Activated CD4-positive, alpha-beta T cell treated with anti-CD3 and anti-CD28 coated beads for 36 hours (primary cell): Measurements from ENCODE around the gene GRM4. TPM values are rescaled to one million over a fixed set of nuclear protein-coding genes. Genes with fewer than 3 reads are reported as not detected.

ENCODE experiments used
- ATAC-seq: fragments of 200-7000 bp; cut with Tn5 transposase; one replicate; pipeline ENCODE4 v1.10.0; 2021; ENCODE audit warnings: mild to moderate bottlenecking, moderate library complexity
- CTCF ChIA-PET: fragments of 350-600 bp; sonication (Branson Sonifier 250); formaldehyde crosslinking; loops from one replicate; lab custom pipeline; 2021; ENCODE audit warnings: antibody characterized with exemption; lab: Charles Lee
- POLR2A ChIA-PET: fragments of 350-600 bp; sonication (Branson Sonifier 250); formaldehyde crosslinking; loops from one replicate; lab custom pipeline; 2021; ENCODE audit warnings: antibody characterized with exemption, inconsistent platforms; lab: Charles Lee
- DNase-seq: peaks from one replicate; pipeline ENCODE4 v3.0.0-alpha.2; 2020
- H3K27ac Mint-ChIP-seq: one replicate; pipeline ENCODE4 v1.8.0; 2021; ENCODE audit warnings: mixed read lengths
- H3K27me3 Mint-ChIP-seq: one replicate; pipeline ENCODE4 v1.8.0; 2021; ENCODE audit warnings: mixed read lengths
- H3K36me3 Mint-ChIP-seq: one replicate; pipeline ENCODE4 v1.8.0; 2021; ENCODE audit warnings: low read depth, mixed read lengths
- H3K4me1 Mint-ChIP-seq: one replicate; pipeline ENCODE4 v1.8.0; 2021; ENCODE audit warnings: mixed read lengths
- H3K4me3 Mint-ChIP-seq: one replicate; pipeline ENCODE4 v1.8.0; 2021; ENCODE audit warnings: mild to moderate bottlenecking, moderate library complexity, mixed read lengths
- H3K9me3 Mint-ChIP-seq: one replicate; pipeline ENCODE4 v1.8.0; 2021; ENCODE audit warnings: low read depth, mixed read lengths
- intact Hi-C, 2 experiments: fragments of 100-400 bp; cut with DNase I in 1 of 2; cut with micrococcal nuclease in 1 of 2; formaldehyde crosslinking; loops; one replicate each; pipeline versions ENCODE4 v1.14.2 to v1.15.1; 2022 to 2024; cut with DNase I, micrococcal nuclease
- total RNA-seq, 2 experiments: library from RNA; stranded (reverse); gene quantifications; one replicate each; pipeline ENCODE4 v1.2.3, GENCODE V29; 2021

Gene GRM4
- total RNA-seq, 2 experiments from 2014 or later: 0.11 TPM; not detected in 1

DNA sequence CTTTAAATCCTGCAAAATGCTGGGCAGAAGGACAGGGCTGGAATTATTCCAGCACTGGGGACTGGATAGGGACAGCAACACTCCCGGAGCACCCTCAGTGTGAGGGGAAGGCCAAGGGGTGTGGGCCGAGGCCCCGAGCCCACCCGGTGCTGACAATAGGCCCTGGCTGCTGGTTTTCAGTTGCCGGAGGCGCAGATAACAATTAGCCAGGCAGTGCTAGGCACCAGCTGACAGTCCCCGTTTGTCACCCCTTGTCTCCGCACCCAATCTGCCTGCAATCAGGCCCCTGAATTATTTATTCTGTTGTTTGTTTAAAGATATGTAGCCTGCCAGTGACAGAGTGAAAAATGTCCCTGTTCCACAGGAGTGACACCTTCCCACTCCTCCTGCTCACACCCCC is 120.0 kb downstream of the GRM4 start:
- no peaks in the 10 kb centered on the region for H3K9me3 Mint-ChIP-seq
- H3K27ac Mint-ChIP-seq: no peak overlapping the region
- intact Hi-C loops: loop anchor here in 1 of 2 experiments (5.0 kb wide), 1 partner anchor 174 kb away; no protein-coding TSS in a partner anchor

GRCh38 chr6:34025112-34025807 is 120.6 kb downstream of the GRM4 start:
- intact Hi-C loops: loop anchor here in 1 of 2 experiments (5.0 kb wide), 1 partner anchor 173 kb away; no protein-coding TSS in a partner anchor
- POLR2A ChIA-PET: no interaction called here

More for the DNA sequence above, 120.0 kb downstream of the GRM4 start:
- no peaks in the 10 kb centered on the region for H3K4me1 Mint-ChIP-seq
- no peaks in the 10 kb centered on the region for H3K36me3 Mint-ChIP-seq
- ChIA-PET POLR2A (no interaction called here), CTCF (interaction anchor here (0.6 to 5.7 kb wide), 5 partner anchors 9 to 281 kb away, joined by 3 to 72 read pairs (median 3); partner anchors contain the start of gene IP6K3)
- no peaks in the 10 kb centered on the region for H3K27me3 Mint-ChIP-seq
- DNase-seq (no peak), ATAC-seq (no peak)
- H3K4me3 Mint-ChIP-seq: no peak overlapping the region

GRCh38 chr6:34022873-34023255 is 123.0 kb downstream of the GRM4 start:
- H3K36me3 Mint-ChIP-seq: no peaks in the 10 kb centered on the region
- ATAC-seq (no peak), DNase-seq (no peak)
- intact Hi-C loops: no loop called here
- no peaks in the 10 kb centered on the region for H3K9me3 Mint-ChIP-seq
- H3K4me1 Mint-ChIP-seq: no peaks in the 10 kb centered on the region
- no peak overlapping the region for H3K4me3 Mint-ChIP-seq
- H3K27me3 Mint-ChIP-seq: no peaks in the 10 kb centered on the region
- ChIA-PET POLR2A (no interaction called here), CTCF (no interaction called here)
- no peak overlapping the region for H3K27ac Mint-ChIP-seq

More at GRCh38 chr6:34025112-34025807, 120.6 kb downstream of the GRM4 start:
- no peaks in the 10 kb centered on the region for H3K27me3 Mint-ChIP-seq
- no peak for DNase-seq
- CTCF ChIA-PET: interaction anchor here (0.6 to 5.7 kb wide), 10 partner anchors 13 to 418 kb away, joined by 3 to 72 read pairs (median 4); partner anchors contain the start of genes IP6K3 and UQCC2
- no peak for ATAC-seq
- no peaks in the 10 kb centered on the region for H3K4me1 Mint-ChIP-seq
- H3K9me3 Mint-ChIP-seq: no peaks in the 10 kb centered on the region
- no peak overlapping the region for H3K4me3 Mint-ChIP-seq
- H3K36me3 Mint-ChIP-seq: no peaks in the 10 kb centered on the region
- H3K27ac Mint-ChIP-seq: no peak overlapping the region

DNA sequence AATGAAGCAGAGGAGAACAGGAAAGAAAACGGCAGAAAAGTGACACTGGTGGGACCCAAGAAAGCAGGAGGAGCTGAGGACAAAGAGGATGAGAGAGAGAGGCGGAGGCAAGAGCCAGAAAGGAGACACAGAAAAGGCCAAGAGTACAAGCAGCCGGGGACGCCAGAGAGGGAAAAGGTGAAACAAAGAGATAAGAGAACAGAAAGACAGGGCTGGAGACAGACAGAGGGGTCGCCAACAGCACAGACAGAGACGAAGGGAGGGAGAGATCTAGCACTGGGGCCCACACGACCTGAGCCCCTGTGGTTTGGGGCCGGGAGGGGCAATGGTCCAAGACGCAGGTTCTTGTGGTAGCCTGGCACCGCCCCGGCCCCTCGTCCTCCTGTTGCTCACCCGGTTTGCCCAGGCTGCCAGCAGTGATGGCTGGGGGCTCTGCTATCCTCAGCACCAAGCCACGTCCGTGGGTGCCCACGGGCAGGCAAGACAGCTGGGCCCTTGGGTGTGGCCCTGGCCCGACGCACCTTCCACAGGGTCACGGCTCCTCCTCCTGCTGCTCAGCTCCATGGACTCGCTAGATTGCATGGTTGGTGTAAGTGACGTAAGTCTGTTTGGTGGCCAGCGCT is 123.5 kb downstream of the GRM4 start:
- ATAC-seq (no peak), DNase-seq (no peak)
- H3K4me3 Mint-ChIP-seq: no peak overlapping the region
- no peaks in the 10 kb centered on the region for H3K36me3 Mint-ChIP-seq
- no peaks in the 10 kb centered on the region for H3K9me3 Mint-ChIP-seq
- H3K27me3 Mint-ChIP-seq: no peaks in the 10 kb centered on the region
- no peaks in the 10 kb centered on the region for H3K4me1 Mint-ChIP-seq
- H3K27ac Mint-ChIP-seq: no peak overlapping the region
- ChIA-PET CTCF (no interaction called here), POLR2A (no interaction called here)
- intact Hi-C loops: no loop called here

DNA sequence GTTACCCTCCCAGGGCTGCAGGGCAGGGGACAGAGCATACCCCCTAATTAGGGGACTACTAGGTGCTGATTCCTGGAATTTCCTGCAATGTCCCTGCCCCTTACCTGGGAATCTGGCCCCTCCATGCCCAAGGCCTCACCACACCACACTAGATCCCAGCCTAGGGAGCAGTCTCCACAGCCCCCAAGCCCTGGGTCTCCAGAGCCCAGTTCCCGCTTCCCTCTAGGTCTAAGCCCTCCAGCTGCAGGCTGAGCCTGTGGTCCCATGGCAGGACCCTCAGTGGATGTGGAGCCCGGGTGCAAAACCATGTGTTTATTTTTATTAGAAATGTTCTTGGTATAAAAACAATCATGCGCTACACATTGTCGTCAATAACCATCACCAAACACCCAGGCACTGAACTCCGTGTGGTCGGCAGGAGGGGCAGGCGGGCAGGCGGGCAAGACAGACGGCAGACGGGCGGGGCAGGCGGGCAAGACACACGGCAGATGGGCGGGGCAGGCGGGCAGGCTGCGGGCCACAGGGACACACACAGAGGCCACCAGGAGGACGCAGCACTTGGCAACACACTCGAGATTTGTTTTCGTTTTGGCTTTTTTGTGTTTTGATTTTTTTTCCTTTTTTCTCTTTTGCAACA is 124.2 kb downstream of the GRM4 start:
- DNase-seq (no peak), ATAC-seq (no peak)
- no peak overlapping the region for H3K4me3 Mint-ChIP-seq
- no peaks in the 10 kb centered on the region for H3K27me3 Mint-ChIP-seq
- CTCF ChIA-PET: no interaction called here
- intact Hi-C loops: no loop called here
- H3K36me3 Mint-ChIP-seq: no peaks in the 10 kb centered on the region
- POLR2A ChIA-PET: no interaction called here
- no peaks in the 10 kb centered on the region for H3K4me1 Mint-ChIP-seq
- H3K27ac Mint-ChIP-seq: no peak overlapping the region
- H3K9me3 Mint-ChIP-seq: no peaks in the 10 kb centered on the region

DNA sequence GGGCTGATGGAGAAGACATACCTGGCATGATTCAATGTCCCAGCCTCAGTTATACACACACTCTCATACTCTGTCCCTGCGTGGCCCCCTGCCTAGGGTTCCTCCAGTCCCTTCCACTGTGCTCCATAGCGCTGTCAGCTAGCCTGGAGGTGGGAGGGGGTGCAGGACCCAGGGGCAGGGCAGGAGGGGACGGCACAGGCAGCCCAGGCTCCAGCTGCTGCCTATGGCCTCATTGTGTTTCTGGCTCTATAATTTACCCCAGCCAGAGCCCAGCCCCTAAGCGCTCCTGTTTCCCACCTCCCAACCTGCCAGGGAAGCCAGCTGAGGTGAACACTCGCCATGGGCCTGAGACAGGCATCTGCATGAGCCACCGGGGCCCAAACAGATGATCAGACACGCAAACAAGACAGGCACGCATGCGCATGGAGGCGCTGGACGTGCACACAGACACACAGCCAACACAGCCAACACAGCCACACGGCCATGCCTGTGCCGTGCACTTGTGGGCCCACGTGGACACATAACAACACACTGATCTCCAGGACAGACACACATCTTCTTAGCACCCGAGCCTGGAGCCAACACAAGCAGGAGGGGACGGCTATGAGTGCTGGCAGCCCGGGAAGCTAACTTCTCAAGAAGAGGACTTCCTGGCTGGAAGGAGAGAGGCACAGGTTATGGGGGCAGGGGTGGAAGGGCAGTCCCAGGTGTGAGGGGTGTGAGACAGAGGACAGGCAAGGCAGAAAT is 124.9 kb downstream of the GRM4 start:
- H3K4me3 Mint-ChIP-seq: no peak overlapping the region
- H3K27me3 Mint-ChIP-seq: no peaks in the 10 kb centered on the region
- no peaks in the 10 kb centered on the region for H3K9me3 Mint-ChIP-seq
- H3K4me1 Mint-ChIP-seq: no peaks in the 10 kb centered on the region
- no peak overlapping the region for H3K27ac Mint-ChIP-seq
- ATAC-seq: no peak
- ChIA-PET POLR2A (no interaction called here), CTCF (no interaction called here)
- DNase-seq: no peak
- intact Hi-C loops: no loop called here
- H3K36me3 Mint-ChIP-seq: no peaks in the 10 kb centered on the region

DNA sequence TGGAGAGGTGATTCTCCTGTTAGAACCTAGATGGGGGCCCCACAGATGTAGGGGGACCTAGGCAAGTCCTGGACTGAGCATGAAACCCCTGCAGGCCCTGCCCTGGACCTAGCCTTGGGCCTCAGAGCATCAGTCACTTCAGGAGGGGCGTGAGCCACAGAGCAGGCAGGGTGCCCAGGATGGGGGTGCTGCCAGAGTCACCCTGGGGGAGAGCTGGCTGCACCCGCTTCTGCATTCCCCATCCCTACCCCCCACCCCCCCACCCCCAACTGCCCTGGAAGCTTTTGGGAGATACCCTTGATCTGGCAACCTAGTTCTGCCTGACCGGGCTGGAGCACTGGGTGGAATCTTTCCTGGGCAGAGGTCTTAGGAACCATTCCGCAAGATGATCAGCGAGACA is 125.6 kb downstream of the GRM4 start:
- ChIA-PET POLR2A (no interaction called here), CTCF (no interaction called here)
- DNase-seq: no peak
- Mint-ChIP-seq H3K9me3 (no peaks in the 10 kb centered on the region), H3K27ac (no peak overlapping the region), H3K36me3 (no peaks in the 10 kb centered on the region), H3K4me1 (no peaks in the 10 kb centered on the region), H3K27me3 (no peaks in the 10 kb centered on the region), H3K4me3 (no peak overlapping the region)
- ATAC-seq: no peak
- intact Hi-C loops: no loop called here

- intact Hi-C loops: no loop called here
- ATAC-seq: no peak
- H3K4me1 Mint-ChIP-seq: no peaks in the 10 kb centered on the region
- DNase-seq: no peak
- H3K36me3 Mint-ChIP-seq: no peaks in the 10 kb centered on the region
- H3K27ac Mint-ChIP-seq: no peak overlapping the region
- no peak overlapping the region for H3K4me3 Mint-ChIP-seq
- ChIA-PET POLR2A (interaction anchor here (0.7 kb wide), 1 partner anchor 753 kb away, joined by 3 read pairs; no protein-coding TSS in a partner anchor), CTCF (interaction anchor here (0.7 to 1.1 kb wide), 3 partner anchors 8 to 443 kb away, joined by 3 to 4 read pairs (median 3); no protein-coding TSS in a partner anchor)
- H3K9me3 Mint-ChIP-seq: no peaks in the 10 kb centered on the region
- H3K27me3 Mint-ChIP-seq: no peaks in the 10 kb centered on the region
These were observed 126.8 kb downstream of the GRM4 start for GRCh38 chr6:34018961-34019606.

DNA sequence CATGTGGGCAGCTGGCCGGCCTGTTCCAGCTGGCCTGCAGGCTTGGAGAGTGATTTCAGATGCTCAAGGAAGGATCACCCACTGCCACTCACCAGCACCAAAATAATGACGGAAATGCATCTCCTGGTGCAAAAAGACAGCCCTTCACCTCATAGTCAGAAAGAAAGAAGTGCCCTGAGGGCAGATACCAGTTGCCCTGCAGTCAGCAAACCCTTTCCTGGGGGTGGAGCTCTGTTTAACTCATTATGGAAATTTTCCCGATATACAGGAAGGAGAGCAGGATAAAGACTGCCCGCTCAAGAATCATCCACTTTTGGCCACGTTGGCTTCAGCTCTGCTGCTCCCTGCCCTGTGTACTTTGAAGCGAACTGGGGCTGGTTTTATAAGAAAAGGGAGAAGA is 127.9 kb downstream of the GRM4 start:
- H3K27me3 Mint-ChIP-seq: no peaks in the 10 kb centered on the region
- no peaks in the 10 kb centered on the region for H3K9me3 Mint-ChIP-seq
- ChIA-PET CTCF (no interaction called here), POLR2A (no interaction called here)
- H3K36me3 Mint-ChIP-seq: no peaks in the 10 kb centered on the region
- DNase-seq: no peak
- ATAC-seq: no peak
- H3K27ac Mint-ChIP-seq: no peak overlapping the region
- no peak overlapping the region for H3K4me3 Mint-ChIP-seq
- intact Hi-C loops: no loop called here
- H3K4me1 Mint-ChIP-seq: no peaks in the 10 kb centered on the region

DNA sequence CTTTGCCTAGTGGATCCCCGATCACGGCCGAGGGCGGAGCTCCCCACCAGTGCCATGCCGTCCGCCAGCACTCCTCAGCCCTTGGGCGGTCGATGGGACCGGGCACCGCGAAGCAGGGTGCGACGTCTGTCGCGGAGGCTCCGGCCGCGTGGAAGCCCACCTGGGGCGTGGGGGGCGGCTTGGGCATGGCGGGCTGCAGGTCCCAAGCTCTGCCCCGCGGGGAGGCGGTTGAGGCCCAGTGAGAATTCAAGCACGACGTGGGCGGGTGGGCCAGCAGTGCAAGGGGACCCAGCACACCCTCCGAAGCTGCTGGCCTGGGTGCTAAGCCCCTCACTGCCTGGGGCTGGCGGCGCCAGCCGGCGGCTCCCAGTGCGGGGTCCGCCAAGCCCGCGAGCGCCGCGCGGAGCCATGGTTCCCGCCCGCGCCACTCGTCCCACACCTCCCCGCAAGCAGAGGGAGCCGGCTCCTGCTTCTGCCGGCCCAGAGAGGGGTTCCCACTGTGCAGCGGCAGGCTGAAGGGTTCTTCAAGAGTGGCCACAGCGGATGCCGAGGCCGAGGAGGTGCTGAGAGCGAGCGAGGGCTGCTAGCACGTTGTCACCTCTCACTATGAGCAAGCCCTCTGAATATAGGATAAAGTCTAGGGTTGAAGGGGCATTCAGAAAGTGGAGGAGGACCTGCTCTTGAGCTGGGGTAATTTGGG is 128.6 kb downstream of the GRM4 start:
- Mint-ChIP-seq H3K36me3 (no peaks in the 10 kb centered on the region), H3K27ac (no peak overlapping the region), H3K4me1 (no peaks in the 10 kb centered on the region), H3K4me3 (no peak overlapping the region), H3K27me3 (no peaks in the 10 kb centered on the region), H3K9me3 (no peaks in the 10 kb centered on the region)
- ATAC-seq: no peak
- ChIA-PET POLR2A (interaction anchor here (1.2 kb wide), 1 partner anchor 229 kb away, joined by 5 read pairs; the partner anchor contains the start of gene LEMD2), CTCF (interaction anchor here (1.1 to 1.3 kb wide), 2 partner anchors 9 to 250 kb away, joined by 3 to 6 read pairs; no protein-coding TSS in a partner anchor)
- intact Hi-C loops: no loop called here
- DNase-seq: no peak
